KMS-11 (cell line): ENCODE data around the gene HEXB.

Source experiments
- H2AFZ ChIP-seq: fragments of 200-600 bp; sonication (generic); 2 replicates; pipeline ENCODE4 v1.6.1; 2016; ENCODE audit warnings: antibody characterized with exemption, mixed run types, low read depth
- H3K27ac ChIP-seq: fragments of 200-600 bp; sonication (generic); 2 replicates; pipeline ENCODE4 v1.6.1; 2016; ENCODE audit warnings: mild to moderate bottlenecking, mixed run types
- H3K27me3 ChIP-seq: fragments of 200-600 bp; sonication (generic); 2 replicates; pipeline ENCODE4 v1.6.1; 2017; ENCODE audit warnings: mild to moderate bottlenecking, low read depth, mixed run types, moderate library complexity; ENCODE audit not compliant: insufficient read depth
- H3K36me3 ChIP-seq: fragments of 200-600 bp; sonication (generic); 2 replicates; pipeline ENCODE4 v1.6.1; 2017; ENCODE audit warnings: mild to moderate bottlenecking, mixed run types; ENCODE audit not compliant: insufficient read depth
- H3K4me1 ChIP-seq: fragments of 200-600 bp; sonication (generic); 2 replicates; pipeline ENCODE4 v1.6.1; 2016; ENCODE audit warnings: mild to moderate bottlenecking, low read depth, mixed run types; ENCODE audit not compliant: poor library complexity, severe bottlenecking
- H3K4me2 ChIP-seq: fragments of 200-600 bp; sonication (generic); 2 replicates; pipeline ENCODE4 v1.7.0; 2016; ENCODE audit warnings: mild to moderate bottlenecking, mixed run types
- H3K4me3 ChIP-seq: fragments of 200-600 bp; sonication (generic); IDR thresholded peaks from 2 replicates; pipeline ENCODE4 v1.6.1; 2017; ENCODE audit warnings: low read depth, low read length, mixed read lengths; ENCODE audit not compliant: insufficient read depth
- H3K79me2 ChIP-seq: fragments of 200-600 bp; sonication (generic); 2 replicates; pipeline ENCODE4 v1.6.1; 2016; ENCODE audit warnings: low read depth, mixed run types; ENCODE audit not compliant: insufficient read depth
- H3K9ac ChIP-seq: fragments of 200-600 bp; sonication (generic); 2 replicates; pipeline ENCODE4 v1.6.1; 2016; ENCODE audit warnings: mild to moderate bottlenecking, mixed run types
- H4K20me1 ChIP-seq: fragments of 200-600 bp; sonication (generic); 2 replicates; pipeline ENCODE4 v1.6.1; 2016; ENCODE audit warnings: mild to moderate bottlenecking, mixed run types; ENCODE audit not compliant: insufficient read depth
- CTCF ChIP-seq: fragments of 200-600 bp; sonication (generic); conservative IDR thresholded peaks from 2 replicates; pipeline ENCODE4 v1.6.1; 2017; ENCODE audit warnings: low read depth, mild to moderate bottlenecking, antibody characterized with exemption, low read length, moderate library complexity, mixed read lengths

HEXB gene

GRCh38 chr5:74685979-74686631, 1.1 kb downstream of the HEXB start:
- Histone ChIP-seq H3K36me3 (peaks cover 3% of the 10 kb centered on the region; the same call in 1 of the 2 replicates), H4K20me1 (no peaks in the 10 kb centered on the region), H3K4me3 (peak overlapping the region; percentile 64), H3K79me2 (peaks cover 5% of the 10 kb centered on the region; the same call in 1 of the 2 replicates), H3K4me2 (peak overlapping the region; percentile 93), H3K9ac (peak overlapping the region; percentile 90; the same call in 1 of the 2 replicates), H3K4me1 (peaks cover 13% of the 10 kb centered on the region), H3K27me3 (no peaks in the 10 kb centered on the region), H2AFZ (no peak overlapping the region), H3K27ac (no peak overlapping the region)
- no peak for TF ChIP-seq CTCF

- no peak for TF ChIP-seq CTCF
- H3K27ac ChIP-seq = no peak overlapping the region
- H3K4me1 ChIP-seq = peaks cover 13% of the 10 kb centered on the region
- H3K27me3 ChIP-seq = no peaks in the 10 kb centered on the region
- H3K4me2 ChIP-seq = no peak overlapping the region; the same call in 1 of the 2 replicates
- H3K9ac ChIP-seq = no peak overlapping the region
- peaks cover 5% of the 10 kb centered on the region; the same call in 1 of the 2 replicates for H3K79me2 ChIP-seq
- H4K20me1 ChIP-seq = no peaks in the 10 kb centered on the region
- no peak overlapping the region for H2AFZ ChIP-seq
- H3K36me3 ChIP-seq = peaks cover 4% of the 10 kb centered on the region; the same call in 1 of the 2 replicates
- H3K4me3 ChIP-seq = no peak overlapping the region
These were observed 2.1 kb downstream of the HEXB start for GRCh38 chr5:74686962-74687751.

GRCh38 chr5:74693191-74693590, 8.2 kb downstream of the HEXB start:
- Histone ChIP-seq H3K4me1 (no peaks in the 10 kb centered on the region), H2AFZ (no peak overlapping the region), H3K27ac (no peak overlapping the region), H3K9ac (no peak overlapping the region), H3K4me2 (no peak overlapping the region), H4K20me1 (no peaks in the 10 kb centered on the region), H3K79me2 (peaks cover 5% of the 10 kb centered on the region; the same call in 1 of the 2 replicates), H3K4me3 (no peak overlapping the region), H3K27me3 (no peaks in the 10 kb centered on the region), H3K36me3 (peaks cover 4% of the 10 kb centered on the region; the same call in 1 of the 2 replicates)
- TF ChIP-seq CTCF = no peak

GRCh38 chr5:74717596-74717995, 32.6 kb downstream of the HEXB start:
- H3K4me2 ChIP-seq = no peak overlapping the region
- H3K4me3 ChIP-seq = no peak overlapping the region
- H3K9ac ChIP-seq = no peak overlapping the region
- H3K79me2 ChIP-seq = no peaks in the 10 kb centered on the region
- peaks cover 20% of the 10 kb centered on the region; the same call in 1 of the 2 replicates for H3K36me3 ChIP-seq
- H2AFZ ChIP-seq = no peak overlapping the region
- no peak for TF ChIP-seq CTCF
- H3K27me3 ChIP-seq = no peaks in the 10 kb centered on the region
- H3K4me1 ChIP-seq = no peaks in the 10 kb centered on the region
- H3K27ac ChIP-seq = no peak overlapping the region
- no peaks in the 10 kb centered on the region for H4K20me1 ChIP-seq
